ENCODE measurements around the gene SLC4A1AP. TPM values are rescaled to one million over a fixed set of nuclear protein-coding genes. Genes with fewer than 3 reads are reported as not detected.

Gene SLC4A1AP
- total and polyA plus RNA-seq, 2 of the 13 experiments (the other 11 are each of a cell fraction or from before 2014, with no cell fraction given) = 15.3 to 44.6 TPM

Small RNA genes lying within 50 kb of the gene (small RNA-seq; reads per million reads assigned to genes)
- 0 reads per million in 3 experiments for gene RF00340 (ENCODE audit: insufficient read depth in 2 of 3, insufficient read length in 3 of 3, low read depth in 2 of 3, low replicate concordance in 1 of 3)

Other genes starting within 250 kb of the SLC4A1AP start
- gene NRBP1, start 235.3 kb upstream of the SLC4A1AP start, total RNA-seq (2016; rRNA removed; fragmentation: Illumina TruSeq; extraction: Trizol) = 165 and 222 TPM in 2 replicates
- gene NRBP1, start 235.3 kb upstream of the SLC4A1AP start, polyA plus RNA-seq (2011; rRNA removed) = 227 and 240 TPM in 2 replicates
- 2.1 TPM in 1 of 2 replicates, not detected in the other for gene KRTCAP3, start 221.5 kb upstream of the SLC4A1AP start, total RNA-seq (2016; rRNA removed; fragmentation: Illumina TruSeq; extraction: Trizol)
- gene KRTCAP3, start 221.5 kb upstream of the SLC4A1AP start, polyA plus RNA-seq (2011; rRNA removed) = 4.5 and 5.6 TPM in 2 replicates
- 17.0 and 21.6 TPM in 2 replicates for gene IFT172, start 174.1 kb upstream of the SLC4A1AP start, total RNA-seq (2016; rRNA removed; fragmentation: Illumina TruSeq; extraction: Trizol)
- gene IFT172, start 174.1 kb upstream of the SLC4A1AP start, polyA plus RNA-seq (2011; rRNA removed) = 30.7 and 35.7 TPM in 2 replicates
- gene FNDC4, start 168.7 kb upstream of the SLC4A1AP start, total RNA-seq (2016; rRNA removed; fragmentation: Illumina TruSeq; extraction: Trizol) = 7.4 and 9.0 TPM in 2 replicates
- gene FNDC4, start 168.7 kb upstream of the SLC4A1AP start, polyA plus RNA-seq (2011; rRNA removed) = 17.4 and 26.3 TPM in 2 replicates
- 6.9 and 15.2 TPM in 2 replicates for gene GCKR, start 167.1 kb upstream of the SLC4A1AP start, total RNA-seq (2016; rRNA removed; fragmentation: Illumina TruSeq; extraction: Trizol)
- 48.3 and 74.5 TPM in 2 replicates for gene GCKR, start 167.1 kb upstream of the SLC4A1AP start, polyA plus RNA-seq (2011; rRNA removed)
- gene ZNF512, start 80.8 kb upstream of the SLC4A1AP start, total RNA-seq (2016; rRNA removed; fragmentation: Illumina TruSeq; extraction: Trizol) = 31.0 and 38.1 TPM in 2 replicates
- 27.9 and 29.8 TPM in 2 replicates for gene ZNF512, start 80.8 kb upstream of the SLC4A1AP start, polyA plus RNA-seq (2011; rRNA removed)
- 3.0 and 3.8 TPM in 2 replicates for gene CCDC121, start 34.9 kb upstream of the SLC4A1AP start, total RNA-seq (2016; rRNA removed; fragmentation: Illumina TruSeq; extraction: Trizol)
- 1.2 and 1.9 TPM in 2 replicates for gene CCDC121, start 34.9 kb upstream of the SLC4A1AP start, polyA plus RNA-seq (2011; rRNA removed)
- gene GPN1, start 34.8 kb upstream of the SLC4A1AP start, total RNA-seq (2016; rRNA removed; fragmentation: Illumina TruSeq; extraction: Trizol) = 62.7 and 98.5 TPM in 2 replicates
- gene GPN1, start 34.8 kb upstream of the SLC4A1AP start, polyA plus RNA-seq (2011; rRNA removed) = 51.9 and 54.5 TPM in 2 replicates
- 28.7 and 32.9 TPM in 2 replicates for gene SUPT7L, start 275 bp upstream of the SLC4A1AP start, total RNA-seq (2016; rRNA removed; fragmentation: Illumina TruSeq; extraction: Trizol)
- gene SUPT7L, start 275 bp upstream of the SLC4A1AP start, polyA plus RNA-seq (2011; rRNA removed) = 77.5 and 78.0 TPM in 2 replicates
- 218 and 227 TPM in 2 replicates for gene MRPL33, start 107.8 kb downstream of the SLC4A1AP start, total RNA-seq (2016; rRNA removed; fragmentation: Illumina TruSeq; extraction: Trizol)
- gene MRPL33, start 107.8 kb downstream of the SLC4A1AP start, polyA plus RNA-seq (2011; rRNA removed) = 54.9 and 69.7 TPM in 2 replicates
- 7.7 and 11.7 TPM in 2 replicates for gene RBKS, start 226.5 kb downstream of the SLC4A1AP start, total RNA-seq (2016; rRNA removed; fragmentation: Illumina TruSeq; extraction: Trizol)
- 7.8 and 8.3 TPM in 2 replicates for gene RBKS, start 226.5 kb downstream of the SLC4A1AP start, polyA plus RNA-seq (2011; rRNA removed)
- gene BABAM2, start 226.8 kb downstream of the SLC4A1AP start, total RNA-seq (2016; rRNA removed; fragmentation: Illumina TruSeq; extraction: Trizol) = 24.9 and 34.8 TPM in 2 replicates
- 28.0 and 28.3 TPM in 2 replicates for gene BABAM2, start 226.8 kb downstream of the SLC4A1AP start, polyA plus RNA-seq (2011; rRNA removed)

Data from HepG2 (cell line).